Limb (tissue), 2 donors: ENCODE results near the gene CHCHD5.
A peak's percentile ranks its signal among the peaks of the same experiment; 100 is the strongest.
"Not testable (repeated sequence)": the region's sequence is repeated elsewhere in the genome, so short reads cannot be mapped to it uniquely, and the experiment has no call there.

ENCODE experiments used
- DNase-seq, 2 donors: peaks; one replicate each; pipeline ENCODE4 v3.0.0-alpha.2; 2016; ENCODE audit errors: extremely low spot score in 2 of 2

Gene CHCHD5

GRCh38 chr2:112585873-112586464 lies 1.6 kb downstream of the CHCHD5 start:
- no peak for DNase-seq

DNA sequence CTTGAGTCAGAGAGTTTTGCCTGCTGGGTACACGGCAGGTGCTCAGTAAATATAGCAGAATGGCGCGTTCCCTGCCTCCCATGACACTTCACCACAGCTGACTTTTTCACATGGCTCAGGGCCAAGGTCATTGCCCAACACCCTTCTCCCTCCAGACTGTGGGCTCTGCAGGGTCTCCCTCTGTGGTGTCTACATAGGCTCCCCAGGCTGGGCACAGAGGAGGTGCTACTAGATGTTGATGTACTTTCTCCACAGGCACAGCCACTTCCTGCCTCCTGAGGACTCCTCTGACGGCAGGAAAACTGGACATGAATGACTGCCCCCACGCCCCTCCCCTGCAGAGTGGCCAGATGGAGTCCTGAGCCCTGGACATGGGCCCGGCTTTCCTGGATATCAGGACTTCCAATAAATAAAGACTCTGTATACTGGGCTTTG lies 4.2 kb downstream of the CHCHD5 start:
- DNase-seq = no peak

DNA sequence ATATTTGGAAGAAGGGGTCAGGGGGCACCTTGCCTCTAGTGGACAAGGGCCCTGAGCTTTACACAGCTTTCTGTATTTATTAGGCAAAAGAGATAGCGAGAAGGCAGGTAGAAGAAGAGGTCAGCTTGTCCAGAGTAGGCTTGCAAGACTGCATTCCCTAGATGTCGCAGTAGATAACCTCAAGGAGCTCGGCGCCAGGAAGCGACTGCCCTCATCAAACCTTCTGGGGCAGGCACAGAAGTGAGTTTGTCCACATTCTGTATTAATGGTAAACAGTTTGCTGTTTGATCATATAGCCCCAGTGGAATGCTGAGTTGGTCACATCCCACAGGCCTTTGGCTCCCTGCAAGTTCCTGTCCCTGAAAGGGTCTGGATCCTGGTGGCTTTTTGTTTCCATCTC lies 7.0 kb downstream of the CHCHD5 start:
- DNase-seq = no peak

- DNase-seq = no peak
Measured at GRCh38 chr2:112593736-112594135, 9.3 kb downstream of the CHCHD5 start.

GRCh38 chr2:112597537-112598322 lies 13.3 kb downstream of the CHCHD5 start:
- DNase-seq = no peak

GRCh38 chr2:112600634-112601033 lies 16.2 kb downstream of the CHCHD5 start:
- no peak for DNase-seq

GRCh38 chr2:112601754-112602153 lies 17.3 kb downstream of the CHCHD5 start:
- no peak for DNase-seq

GRCh38 chr2:112602917-112603316 lies 18.5 kb downstream of the CHCHD5 start:
- no peak for DNase-seq

DNA sequence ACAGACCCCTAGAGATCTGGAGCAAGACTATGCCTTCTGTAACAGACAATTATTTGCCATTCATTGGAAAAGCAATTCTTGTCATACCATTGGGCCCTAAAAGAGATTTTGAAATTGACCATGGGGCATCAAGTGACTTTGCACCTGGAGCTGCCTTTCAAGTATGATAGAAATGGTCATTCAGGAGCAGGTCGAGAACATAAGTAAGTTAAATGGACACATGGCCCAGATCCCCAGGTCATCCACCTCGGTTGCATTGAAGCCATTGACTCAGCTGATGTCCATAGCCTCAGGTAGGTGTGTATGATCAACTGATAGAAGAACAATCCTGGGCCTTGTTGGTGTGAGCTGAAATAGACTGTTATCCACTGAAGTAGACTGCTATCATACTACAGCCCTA lies 19.3 kb downstream of the CHCHD5 start:
- DNase-seq = no peak

- no peak for DNase-seq
Measured at GRCh38 chr2:112604952-112605351, 20.5 kb downstream of the CHCHD5 start.

- DNase-seq = no peak
Measured at GRCh38 chr2:112605926-112606325, 21.5 kb downstream of the CHCHD5 start.

- no peak for DNase-seq
Measured at GRCh38 chr2:112606547-112606946, 22.1 kb downstream of the CHCHD5 start.

DNA sequence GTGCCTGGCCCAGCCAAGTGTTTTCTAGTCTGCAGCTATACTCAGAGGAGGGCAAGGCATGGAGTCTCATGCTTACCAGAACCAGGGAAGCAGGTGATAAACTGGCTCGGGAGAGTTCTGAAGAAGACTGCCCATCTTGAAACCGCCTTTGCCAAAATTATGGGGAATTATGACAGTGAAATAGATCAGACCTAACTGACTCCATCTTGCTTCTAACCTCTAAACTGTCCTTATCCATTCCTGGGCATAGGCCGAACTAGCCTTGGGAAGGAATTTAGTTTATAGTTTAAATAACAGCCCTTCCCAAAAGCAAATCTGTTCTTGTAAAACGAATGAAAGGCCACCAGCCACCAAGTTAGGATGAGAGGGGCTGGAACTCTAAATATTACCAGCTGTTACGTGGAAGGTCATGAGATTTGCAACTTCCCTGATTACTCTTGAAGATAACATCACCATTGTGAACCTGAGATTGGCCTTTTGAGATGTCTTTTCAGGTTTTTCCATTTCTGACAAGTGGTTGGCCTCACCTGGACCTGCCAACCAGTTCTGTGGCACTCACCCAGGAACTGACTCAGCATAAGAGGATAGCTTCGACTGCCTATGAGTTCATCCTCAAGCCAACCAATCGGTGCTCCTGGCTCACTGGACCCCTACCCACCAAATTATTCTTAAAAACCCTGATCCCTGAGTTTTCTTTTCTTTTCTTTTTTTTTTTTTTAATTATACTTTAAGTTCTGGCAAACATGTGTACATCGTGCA lies 23.4 kb downstream of the CHCHD5 start:
- DNase-seq = no peak

- DNase-seq = not testable (repeated sequence)
Measured at GRCh38 chr2:112609320-112609719, 24.9 kb downstream of the CHCHD5 start.

DNA sequence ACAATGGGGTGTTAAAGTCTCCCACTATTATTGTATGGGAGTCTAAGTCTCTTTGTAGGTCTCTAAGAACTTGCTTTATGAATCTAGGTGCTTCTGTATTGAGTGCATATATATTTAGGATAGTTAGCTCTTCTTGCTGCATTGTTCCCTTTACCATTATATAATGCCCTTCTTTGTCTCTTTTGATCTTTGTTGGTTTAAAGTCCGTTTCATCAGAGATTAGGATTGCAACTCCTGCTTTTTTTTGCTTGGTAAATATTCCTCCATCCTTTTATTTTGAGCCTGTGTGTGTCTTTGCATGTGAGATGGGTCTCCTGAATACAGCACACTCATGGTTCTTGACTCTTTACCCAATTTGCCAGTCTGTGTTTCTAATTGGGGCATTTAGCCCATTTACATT lies 27.9 kb downstream of the CHCHD5 start:
- not testable (repeated sequence) for DNase-seq

- DNase-seq = peak in 1 of 2 donors; percentile 44
Measured at GRCh38 chr2:112614201-112614840, 29.9 kb downstream of the CHCHD5 start.

GRCh38 chr2:112615051-112615450 lies 30.6 kb downstream of the CHCHD5 start:
- DNase-seq = no peak

DNA sequence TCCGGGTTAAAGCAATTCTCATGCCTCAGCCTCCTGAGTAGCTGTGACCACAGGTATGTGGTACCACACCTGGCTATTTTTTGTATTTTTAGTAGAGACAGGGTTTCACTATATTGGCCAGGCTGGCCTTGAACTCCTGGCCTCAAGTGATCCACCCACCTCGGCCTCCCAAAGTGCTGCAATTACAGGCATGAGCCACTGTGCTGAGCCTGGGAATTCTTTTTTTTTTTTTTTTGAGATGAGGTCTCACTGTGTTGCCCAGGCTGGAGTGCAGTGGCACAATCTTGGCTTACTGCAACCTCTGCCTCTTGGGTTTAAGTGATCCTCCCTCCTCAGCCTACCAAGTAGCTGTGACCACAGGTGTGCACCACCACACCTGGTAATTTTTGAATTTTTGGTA lies 31.4 kb downstream of the CHCHD5 start:
- DNase-seq = not testable (repeated sequence)

GRCh38 chr2:112618383-112618782 lies 34.0 kb downstream of the CHCHD5 start:
- DNase-seq = no peak

GRCh38 chr2:112621790-112622527 lies 37.5 kb downstream of the CHCHD5 start:
- DNase-seq = no peak

GRCh38 chr2:112622528-112622849 lies 38.1 kb downstream of the CHCHD5 start:
- no peak for DNase-seq
